ENCODE data around the gene SLX4. TPM values are rescaled to one million over a fixed set of nuclear protein-coding genes. Genes with fewer than 3 reads are reported as not detected.

SLX4 gene
- total and polyA plus RNA-seq, 9 of the 15 experiments (the other 6 are each of a cell fraction or from before 2014, with no cell fraction given) = 0.29 to 7.9 (median 3.8) TPM

DNA sequence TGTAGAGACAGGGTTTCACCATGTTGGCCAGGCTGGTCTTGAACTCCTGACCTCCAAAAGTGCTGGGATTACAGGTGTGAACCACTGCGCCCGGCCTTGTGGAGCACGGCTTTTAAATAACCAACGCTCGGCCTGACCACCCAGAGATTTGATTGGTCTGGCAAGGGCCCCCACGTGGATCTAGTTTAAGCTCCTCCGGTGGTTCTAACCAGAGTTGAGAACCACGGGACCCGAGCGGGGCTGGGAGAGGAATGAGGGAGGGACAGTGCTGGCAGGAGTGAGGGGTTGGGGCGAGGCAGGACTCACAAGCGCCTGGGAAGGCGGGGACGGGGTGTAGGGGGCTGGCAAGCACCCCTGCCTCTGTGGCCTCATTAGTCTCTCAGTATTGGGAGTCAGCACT is 37.2 kb downstream of the SLX4 start:
- TF ChIP-seq KDM4B (IDR thresholded peaks at IDR 0.05; ENCODE audit: borderline replicate concordance in 2 of 2, low read depth in 1 of 2) = no peak
- TF ChIP-seq POLR2B (IDR thresholded peaks at IDR 0.05; ENCODE audit: low read depth, partially characterized antibody) = no peak
- no peak for TF ChIP-seq XRCC3 (IDR thresholded peaks at IDR 0.05)
- no peak for TF ChIP-seq DDX20 (tag; IDR thresholded peaks at IDR 0.05; ENCODE audit: low read depth)
- no peak for TF ChIP-seq ZNF354B (CRISPR knock-in tag; IDR thresholded peaks at IDR 0.05)
- Histone ChIP-seq H3K27me3 (ENCODE audit: control insufficient read depth in 2 of 2, insufficient read depth in 2 of 2, low read length in 2 of 2) (no peaks in the 10 kb centered on the region; a peak in 1 of 5 replicates), H3K4me2 (ENCODE audit: insufficient read depth, low read length) (no peak overlapping the region), H3K27ac (ENCODE audit: extremely low read depth, low read depth, low read length) (no peak overlapping the region), H4K20me1 (replicated peaks; ENCODE audit: control insufficient read depth, insufficient read depth, low read length) (no peaks in the 10 kb centered on the region; the same call in 1 of the 2 replicates), H3K36me3 (ENCODE audit: control insufficient read depth, insufficient read depth, low read length) (no peaks in the 10 kb centered on the region), H3K79me2 (ENCODE audit: control insufficient read depth, insufficient read depth, low read length) (no peaks in the 10 kb centered on the region), H2AFZ (ENCODE audit: low read depth, low read length) (no peak overlapping the region), H3K9me1 (ENCODE audit: control insufficient read depth, insufficient read depth, low read length) (no peaks in the 10 kb centered on the region), H3K9ac (ENCODE audit: insufficient read depth in 1 of 2, low read depth in 2 of 2, low read length in 2 of 2) (no peak overlapping the region), H3K4me3 (no peak overlapping the region), H3K4me1 (replicated peaks in 1 of 2; ENCODE audit: control insufficient read depth in 2 of 2, insufficient read depth in 2 of 2, low read length in 2 of 2) (peaks cover 0 to 23% of the 10 kb centered on the region in 2 experiments; a peak in 4 of 5 replicates), H3K9me3 (replicated peaks; ENCODE audit: control insufficient read depth, insufficient read depth, low read depth, low read length) (peaks cover 7% of the 10 kb centered on the region)
- FAIRE-seq (no peak), ATAC-seq (no peak), DNase-seq (ENCODE audit: extremely low read depth in 1 of 4, low spot score in 3 of 4) (no peak)
- in situ Hi-C loops (cut with MboI) (no loop called here), intact Hi-C loops (cut with micrococcal nuclease) (no loop called here)
- ChIA-PET CTCF (ENCODE audit: low intra/inter-chr PET ratio) (no interaction called here), POLR2A (no interaction called here)
- 17% methylated on average over 13 of the region's 14 CpGs for WGBS (ENCODE audit: insufficient coverage, low coverage, missing lambda C conversion rate)
- BruUV-seq (replicated peaks) = no TSS peak

DNA sequence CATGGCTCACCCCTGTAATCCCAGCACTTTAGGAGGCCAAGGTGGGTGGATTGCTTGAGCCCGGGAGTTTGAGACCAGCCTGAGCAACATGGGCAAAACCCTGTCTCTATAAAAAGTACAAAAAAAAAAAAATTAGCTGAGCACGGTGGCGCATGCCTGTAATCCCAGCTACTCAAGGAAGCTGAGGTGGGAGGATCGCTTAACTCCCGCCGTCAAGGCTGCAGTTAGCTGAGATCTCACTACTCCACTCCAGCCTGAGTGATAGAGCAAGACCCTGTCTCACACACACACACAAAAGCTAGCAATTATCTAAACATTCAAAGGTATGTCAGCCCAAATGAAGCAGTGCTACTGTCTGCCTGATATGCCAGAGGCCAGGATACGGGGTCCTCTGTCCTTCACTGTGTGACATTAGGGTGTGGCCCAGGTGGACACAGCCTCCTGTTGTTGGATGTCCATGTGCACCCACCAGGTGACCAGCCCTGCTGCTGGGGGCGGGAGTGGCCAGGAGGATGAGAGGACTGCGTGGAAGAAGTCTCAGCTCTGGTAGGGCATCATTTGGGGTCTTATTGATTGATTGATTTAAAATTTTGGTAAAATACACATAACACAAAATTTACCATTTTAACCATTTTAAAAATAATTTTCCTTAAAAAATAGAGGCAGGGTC is 38.1 kb downstream of the SLX4 start:
- no peak for TF ChIP-seq POLR3A (IDR thresholded peaks at IDR 0.05; ENCODE audit: borderline replicate concordance, extremely low read depth, insufficient read depth, insufficient read length)
- no peak for TF ChIP-seq ATF6 (CRISPR knock-in tag; IDR thresholded peaks at IDR 0.05)
- TF ChIP-seq ZFPM2 (CRISPR knock-in tag; IDR thresholded peaks at IDR 0.05) = no peak
- no peak for TF ChIP-seq XRCC5 (IDR thresholded peaks at IDR 0.05; ENCODE audit: low read depth, low read length)
- no peak for TF ChIP-seq HMG20B (CRISPR knock-in tag; IDR thresholded peaks at IDR 0.05)
- Histone ChIP-seq H3K27me3 (ENCODE audit: control insufficient read depth in 2 of 2, insufficient read depth in 2 of 2, low read length in 2 of 2) (no peaks in the 10 kb centered on the region; a peak in 1 of 5 replicates), H3K79me2 (ENCODE audit: control insufficient read depth, insufficient read depth, low read length) (no peaks in the 10 kb centered on the region), H3K27ac (ENCODE audit: extremely low read depth, low read depth, low read length) (no peak overlapping the region), H3K4me2 (ENCODE audit: insufficient read depth, low read length) (no peak overlapping the region), H4K20me1 (replicated peaks; ENCODE audit: control insufficient read depth, insufficient read depth, low read length) (no peaks in the 10 kb centered on the region), H3K36me3 (ENCODE audit: control insufficient read depth, insufficient read depth, low read length) (no peaks in the 10 kb centered on the region), H3K9me3 (replicated peaks; ENCODE audit: control insufficient read depth, insufficient read depth, low read depth, low read length) (peaks cover 7% of the 10 kb centered on the region), H3K9ac (ENCODE audit: insufficient read depth in 1 of 2, low read depth in 2 of 2, low read length in 2 of 2) (no peak overlapping the region), H3K4me1 (replicated peaks in 1 of 2; ENCODE audit: control insufficient read depth in 2 of 2, insufficient read depth in 2 of 2, low read length in 2 of 2) (peaks cover 0 to 16% of the 10 kb centered on the region in 2 experiments; a peak in 3 of 5 replicates), H3K4me3 (no peak overlapping the region), H3K9me1 (ENCODE audit: control insufficient read depth, insufficient read depth, low read length) (no peaks in the 10 kb centered on the region), H2AFZ (ENCODE audit: low read depth, low read length) (no peak overlapping the region)
- BruUV-seq (replicated peaks) = no TSS peak
- intact Hi-C loops (cut with micrococcal nuclease) (no loop called here), in situ Hi-C loops (cut with MboI) (no loop called here)
- no peak for DNase-seq (ENCODE audit: extremely low read depth in 1 of 4, low spot score in 3 of 4)
- CTCF ChIA-PET (ENCODE audit: low intra/inter-chr PET ratio) = no interaction called here
- POLR2A ChIA-PET = interaction anchor here (0.6 kb wide), 1 partner anchor 97 kb away, joined by 3 read pairs; no protein-coding TSS in a partner anchor
- FAIRE-seq = no peak
- WGBS (ENCODE audit: insufficient coverage, low coverage, missing lambda C conversion rate) = 12% methylated on average over 7 of the region's 9 CpGs
- no peak for ATAC-seq
